HG02678 (cell line): ENCODE data around the gene RNF31.

ENCODE experiments used
- ATAC-seq: cut with Tn5 transposase; IDR thresholded peaks from one replicate; pipeline ENCODE4 v1.9.1; 2021; ENCODE audit warnings: mild to moderate bottlenecking, moderate library complexity; ENCODE audit not compliant: unreplicated experiment

The RNF31 gene

DNA sequence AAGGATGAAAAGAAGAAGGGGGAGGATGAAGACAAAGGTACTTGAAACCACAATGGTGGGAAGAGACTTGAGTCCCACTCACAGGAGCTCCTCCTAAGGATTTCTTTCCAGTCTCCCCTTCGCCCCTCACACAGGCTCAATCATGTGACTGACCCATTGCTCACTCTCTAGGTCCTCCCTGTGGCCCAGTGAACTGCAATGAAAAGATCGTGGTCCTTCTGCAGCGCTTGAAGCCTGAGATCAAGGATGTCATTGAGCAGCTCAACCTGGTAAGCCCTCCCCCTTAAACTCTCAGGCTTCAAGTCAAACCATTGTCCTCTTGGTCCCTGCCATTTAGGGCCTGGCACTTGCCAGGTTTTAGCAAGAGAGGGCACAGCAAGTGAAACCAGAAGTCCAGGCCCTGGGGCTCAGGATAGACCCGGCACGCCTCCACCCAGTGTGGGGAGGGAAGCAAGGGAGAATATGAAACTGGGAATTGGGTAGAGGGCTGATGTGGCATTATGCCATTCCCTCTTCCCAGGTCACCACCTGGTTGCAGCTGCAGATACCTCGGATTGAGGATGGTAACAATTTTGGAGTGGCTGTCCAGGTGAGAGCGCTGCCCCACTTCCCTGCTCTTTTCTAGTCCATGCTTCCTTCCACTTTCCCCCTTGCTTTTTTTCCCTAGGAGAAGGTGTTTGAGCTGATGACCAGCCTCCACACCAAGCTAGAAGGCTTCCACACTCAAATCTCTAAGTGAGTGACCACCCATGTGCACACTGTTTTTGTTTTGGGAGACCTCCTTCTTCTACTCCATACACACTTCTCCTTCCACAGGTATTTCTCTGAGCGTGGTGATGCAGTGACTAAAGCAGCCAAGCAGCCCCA lies 9.5 kb upstream of the RNF31 start:
- ATAC-seq: no peak

DNA sequence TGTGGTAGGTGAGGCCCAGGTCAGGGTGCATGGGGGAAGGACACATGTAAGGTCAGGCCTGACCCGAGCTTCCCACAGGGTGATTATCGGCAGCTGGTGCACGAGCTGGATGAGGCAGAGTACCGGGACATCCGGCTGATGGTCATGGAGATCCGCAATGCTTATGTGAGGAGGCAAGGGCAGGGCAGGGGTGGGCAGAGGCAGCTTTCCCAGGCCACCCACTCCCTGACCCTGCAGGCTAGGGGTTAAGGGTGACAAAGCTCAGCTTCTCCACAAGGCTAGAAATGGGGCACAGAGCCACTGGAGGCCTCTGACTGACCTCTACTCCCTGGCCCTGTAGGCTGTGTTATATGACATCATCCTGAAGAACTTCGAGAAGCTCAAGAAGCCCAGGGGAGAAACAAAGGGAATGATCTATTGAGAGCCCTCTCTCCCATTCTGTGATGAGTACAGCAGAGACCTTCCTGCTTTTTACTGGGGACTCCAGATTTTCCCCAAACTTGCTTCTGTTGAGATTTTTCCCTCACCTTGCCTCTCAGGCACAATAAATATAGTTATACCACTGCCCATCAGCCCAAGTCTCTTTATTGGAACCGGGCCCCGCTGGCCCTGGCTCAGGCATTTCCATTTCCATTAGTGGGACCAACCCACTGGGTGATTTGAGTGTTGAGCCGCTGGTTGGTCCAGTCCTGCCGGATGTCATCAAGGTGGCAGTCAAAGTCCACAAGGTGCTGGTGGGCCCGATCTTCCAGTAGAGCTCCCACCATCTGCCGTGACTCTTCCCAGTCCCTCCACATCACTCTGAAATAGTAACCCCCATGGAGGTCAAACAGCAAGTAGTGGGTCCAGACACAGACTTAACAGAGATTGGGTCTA lies 8.7 kb upstream of the RNF31 start:
- no peak for ATAC-seq

DNA sequence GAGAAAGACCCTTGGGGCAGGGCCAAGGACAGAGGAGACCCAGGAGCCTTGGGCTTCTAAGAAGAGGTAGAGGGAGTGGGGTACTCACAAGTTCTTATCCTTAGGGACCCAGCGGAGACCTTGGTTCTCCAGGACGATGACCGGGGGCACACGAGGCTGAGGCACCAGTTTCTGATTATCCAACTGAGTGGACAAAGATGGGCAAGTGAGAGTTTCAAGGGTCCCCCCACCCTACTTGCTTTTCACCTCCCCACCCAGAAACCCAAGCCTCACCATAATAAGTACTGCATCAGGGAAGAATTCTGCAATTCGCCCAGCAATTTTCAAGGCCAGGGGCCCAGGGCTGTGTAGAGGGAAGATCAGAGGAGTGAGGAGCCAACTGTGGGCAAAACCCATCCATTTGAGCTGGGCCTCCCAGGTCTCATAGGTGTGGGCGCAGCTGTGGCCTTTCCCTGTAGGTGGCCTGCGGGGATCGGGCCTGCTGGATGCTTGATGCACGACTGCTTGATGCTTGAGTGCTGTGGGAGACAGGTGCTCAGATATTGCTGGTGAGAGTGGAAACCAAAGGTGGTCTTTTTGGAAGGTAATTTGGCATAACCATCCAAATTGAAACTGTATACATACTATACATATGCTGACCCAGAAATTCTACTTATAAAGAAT lies 7.9 kb upstream of the RNF31 start:
- ATAC-seq: no peak

DNA sequence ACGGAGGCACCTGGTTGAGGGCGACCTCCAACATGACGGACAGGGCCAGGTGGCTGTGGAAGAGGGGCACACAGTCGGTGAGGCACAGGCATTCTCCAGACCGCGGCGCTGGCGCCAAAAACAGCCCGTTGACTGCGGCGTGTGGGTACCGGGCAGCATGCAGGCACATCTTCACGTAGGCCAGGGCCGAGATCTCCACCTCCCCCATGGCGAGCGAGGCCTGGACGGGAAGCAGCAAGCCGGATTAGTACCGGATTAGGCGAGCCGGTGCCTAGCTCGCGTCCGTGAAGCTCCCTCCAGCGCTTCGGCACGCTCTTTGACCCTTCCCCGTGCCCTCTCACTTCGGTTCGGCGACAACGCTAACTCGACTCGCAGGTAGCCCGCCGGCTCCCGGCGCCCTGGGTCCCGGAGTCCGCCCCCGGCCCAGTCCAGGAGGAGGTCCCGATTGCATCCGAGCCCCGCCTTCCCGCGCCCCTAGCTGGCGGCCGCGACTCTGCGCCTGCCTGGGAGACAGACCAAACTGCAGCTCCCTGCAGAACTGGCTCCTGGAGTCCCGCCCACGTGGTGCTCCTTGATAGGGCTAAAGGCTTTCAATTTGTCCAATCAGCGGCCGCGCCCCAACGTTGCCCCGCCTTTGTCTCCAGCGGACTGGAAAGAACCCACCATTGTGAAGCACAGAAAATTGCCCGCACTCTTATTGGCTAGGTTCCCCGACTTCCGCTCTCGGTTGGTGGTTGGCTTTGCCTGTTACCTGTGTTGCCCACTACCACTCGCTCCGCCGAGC lies 6.0 kb upstream of the RNF31 start, which contains the start of gene EMC9:
EMC9 (minus strand) TSS at position 495 of the 784 bp plus-strand sequence; CDS start at position 208, 287 bp downstream.
- peak; percentile 88 for ATAC-seq

DNA sequence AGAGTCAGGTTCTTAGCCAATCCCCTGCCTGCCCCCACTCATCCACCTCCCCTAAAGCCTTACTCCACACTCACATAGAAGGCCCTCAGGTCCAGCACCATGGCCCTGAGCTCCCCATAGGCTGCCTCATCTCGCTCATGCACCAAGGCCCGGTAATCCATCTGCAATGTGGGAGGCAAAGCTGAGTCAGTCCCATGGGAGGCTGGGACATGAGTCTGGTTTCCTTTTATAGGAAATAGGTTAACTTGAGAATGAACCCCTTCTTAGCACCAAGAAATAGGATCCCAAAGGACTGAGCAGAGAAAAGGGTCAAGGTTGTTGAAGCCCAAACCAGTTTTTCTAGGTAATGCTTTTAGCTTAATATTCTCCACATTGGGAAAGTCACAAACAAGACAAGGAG lies 3.8 kb upstream of the RNF31 start:
- ATAC-seq: no peak

DNA sequence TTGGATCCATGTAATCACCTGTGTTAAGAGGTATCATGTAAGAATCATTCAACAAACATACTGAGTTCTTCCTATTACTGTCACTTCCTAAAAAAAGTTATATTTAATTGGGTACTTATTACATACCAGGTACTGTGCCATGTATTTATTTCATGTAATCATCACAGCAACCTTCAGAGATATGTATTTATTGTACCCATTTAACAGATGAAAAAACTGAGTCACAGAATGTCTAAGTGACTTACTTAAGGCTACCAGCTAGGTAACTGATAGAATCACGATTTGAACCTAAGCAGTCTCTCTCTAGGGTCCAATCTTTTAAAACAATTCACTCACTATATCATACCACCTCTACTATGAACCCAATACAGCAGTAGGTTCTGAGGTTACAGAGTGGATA lies 2.8 kb upstream of the RNF31 start:
- no peak for ATAC-seq

DNA sequence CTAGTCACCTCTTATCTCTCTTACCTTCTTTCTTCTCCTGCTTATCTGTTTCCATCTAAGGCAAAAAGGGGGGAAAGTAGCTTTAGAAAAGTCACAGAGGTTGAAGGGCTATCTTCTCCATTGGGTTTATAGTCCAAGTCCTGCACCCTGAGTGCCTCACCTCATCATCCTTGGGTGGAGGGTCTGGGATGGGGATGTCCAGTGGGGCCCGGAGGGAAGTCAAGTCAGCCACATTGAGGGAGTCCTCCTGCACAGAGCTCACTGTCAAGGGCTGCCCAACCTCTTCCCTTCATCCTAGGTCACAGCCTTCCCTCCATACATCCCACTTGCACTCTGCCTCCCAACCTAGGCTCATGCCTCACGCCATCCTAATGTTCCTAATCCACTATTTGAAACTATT lies 2.1 kb upstream of the RNF31 start:
- no peak for ATAC-seq

DNA sequence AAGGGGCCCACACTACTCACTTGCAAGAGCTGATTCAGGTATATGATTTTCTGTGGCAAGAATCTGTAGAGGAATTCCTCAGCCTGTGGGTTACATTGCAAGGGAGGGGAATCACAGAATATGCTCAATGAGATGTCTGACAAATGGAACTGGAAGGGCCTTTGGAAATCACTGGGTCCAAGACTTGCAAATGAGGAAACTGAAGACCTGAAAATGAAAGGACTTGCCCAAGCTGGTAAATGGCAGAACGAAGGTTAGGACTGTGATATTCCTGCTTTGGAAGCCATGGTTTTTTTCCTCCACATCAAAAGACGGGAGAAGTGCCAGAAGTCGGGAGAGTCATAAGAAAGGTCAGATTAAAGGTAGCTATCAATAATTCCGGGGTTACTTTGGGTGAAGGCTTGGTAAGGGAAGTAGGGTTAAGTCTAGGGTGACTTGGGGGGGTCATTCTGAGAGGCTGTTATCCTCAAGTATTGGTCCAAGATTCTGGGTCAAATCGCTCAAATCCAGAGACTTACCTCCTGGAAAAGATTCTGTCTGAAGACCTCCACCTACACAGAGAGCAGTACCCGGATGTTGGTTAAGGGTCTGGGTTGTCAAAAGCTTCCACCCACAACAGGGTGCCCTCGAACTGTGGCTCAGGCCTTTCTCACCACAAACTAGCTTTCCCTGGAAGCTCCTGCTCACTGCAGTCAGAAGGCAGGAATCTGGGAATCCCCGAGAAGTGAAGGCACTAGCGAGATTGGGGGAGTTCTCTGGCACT lies 1.4 kb upstream of the RNF31 start:
- no peak for ATAC-seq

DNA sequence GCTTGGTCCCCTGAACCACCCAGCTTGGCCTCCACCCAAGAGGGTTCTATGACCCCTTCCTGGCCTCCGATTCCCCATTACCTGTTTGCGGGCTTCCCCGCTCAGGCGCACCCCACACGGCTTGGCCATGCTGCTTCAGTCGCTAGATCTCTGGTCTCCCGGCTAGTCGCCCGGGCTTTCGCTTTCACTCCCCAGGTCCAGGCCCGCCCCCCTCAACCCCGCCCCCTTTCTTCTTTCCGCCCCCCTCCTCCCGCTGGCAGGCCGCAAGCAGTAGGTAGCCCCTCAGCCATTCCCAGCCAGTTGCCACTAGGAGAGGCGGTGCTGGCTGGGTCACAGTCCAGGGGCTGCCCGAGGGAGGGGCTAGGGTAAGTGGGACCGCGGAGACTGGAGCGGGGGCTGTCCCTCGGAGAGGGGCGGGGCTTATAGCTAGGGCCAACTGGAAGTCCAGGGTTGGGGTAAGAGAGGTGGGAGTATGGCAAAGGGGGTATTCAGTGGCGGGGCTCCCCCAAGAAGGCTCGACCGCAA lies 783 bp upstream of the RNF31 start, which contains the start of gene PSME2:
PSME2 (minus strand) TSS at position 158 of the 525 bp plus-strand sequence; CDS start at position 129, 29 bp downstream.
- peak; percentile 59 for ATAC-seq

DNA sequence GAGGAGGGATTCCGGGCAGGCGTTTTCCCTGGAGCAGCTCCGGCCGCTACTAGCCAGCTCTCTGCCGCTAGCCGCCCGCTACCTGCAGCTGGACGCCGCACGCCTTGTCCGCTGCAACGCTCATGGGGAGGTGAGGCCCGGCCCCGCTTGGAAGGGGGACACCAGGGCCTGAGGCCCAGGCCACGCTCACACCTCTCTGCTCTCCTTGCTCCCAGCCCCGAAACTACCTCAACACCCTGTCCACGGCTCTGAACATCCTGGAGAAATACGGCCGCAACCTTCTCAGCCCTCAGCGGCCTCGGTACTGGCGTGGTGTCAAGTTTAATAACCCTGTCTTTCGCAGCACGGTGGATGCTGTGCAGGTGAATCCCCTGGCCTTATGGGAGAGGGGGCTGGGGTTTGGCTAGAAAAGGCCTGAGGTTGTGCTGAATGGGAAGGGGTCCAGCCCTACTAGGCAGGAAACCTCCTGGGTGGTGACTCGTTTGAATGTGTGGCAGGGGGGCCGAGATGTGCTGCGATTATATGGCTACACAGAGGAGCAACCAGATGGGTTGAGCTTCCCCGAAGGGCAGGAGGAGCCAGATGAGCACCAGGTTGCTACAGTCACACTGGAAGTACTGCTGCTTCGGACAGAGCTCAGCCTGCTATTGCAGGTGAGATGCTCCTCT lies 597 bp downstream of the RNF31 start:
- no peak for ATAC-seq

DNA sequence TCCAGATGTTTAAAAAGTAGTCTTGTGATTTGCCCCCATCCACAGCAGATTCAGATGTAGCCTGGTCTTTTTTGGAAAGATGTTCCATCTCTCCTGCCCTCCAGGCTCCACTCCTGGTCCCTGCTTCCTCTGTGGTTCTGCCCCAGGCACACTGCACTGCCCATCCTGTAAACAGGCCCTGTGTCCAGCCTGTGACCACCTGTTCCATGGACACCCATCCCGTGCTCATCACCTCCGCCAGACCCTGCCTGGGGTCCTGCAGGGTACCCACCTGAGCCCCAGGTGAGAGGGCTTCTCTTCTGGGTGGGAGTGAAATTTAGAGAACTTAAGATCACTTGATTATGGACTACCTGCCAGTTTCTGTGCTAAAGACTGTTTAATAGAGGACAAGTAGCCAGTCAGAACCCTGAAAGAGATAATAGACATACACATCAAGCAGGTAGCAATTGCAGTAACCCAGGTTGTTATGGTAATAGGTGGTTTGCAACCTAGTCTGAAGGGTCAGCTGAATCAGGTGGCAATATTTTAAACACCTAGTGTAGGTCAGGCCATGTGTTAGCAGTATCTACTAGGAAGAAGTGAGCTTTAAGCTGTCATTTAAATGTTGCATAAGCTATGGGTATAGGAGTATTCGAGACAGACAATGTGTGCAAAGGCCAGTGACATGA lies 2.1 kb downstream of the RNF31 start:
- ATAC-seq: no peak

DNA sequence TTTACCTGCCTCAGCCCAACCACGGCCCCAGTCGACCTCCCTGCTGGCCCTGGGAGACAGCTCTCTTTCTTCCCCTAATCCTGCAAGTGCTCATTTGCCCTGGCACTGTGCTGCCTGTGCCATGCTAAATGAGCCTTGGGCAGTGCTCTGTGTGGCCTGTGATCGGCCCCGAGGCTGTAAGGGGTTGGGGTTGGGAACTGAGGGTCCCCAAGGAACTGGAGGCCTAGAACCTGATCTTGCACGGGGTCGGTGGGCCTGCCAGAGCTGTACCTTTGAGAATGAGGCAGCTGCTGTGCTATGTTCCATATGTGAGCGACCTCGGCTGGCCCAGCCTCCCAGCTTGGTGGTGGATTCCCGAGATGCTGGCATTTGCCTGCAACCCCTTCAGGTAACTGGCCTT lies 2.8 kb downstream of the RNF31 start:
- no peak for ATAC-seq

DNA sequence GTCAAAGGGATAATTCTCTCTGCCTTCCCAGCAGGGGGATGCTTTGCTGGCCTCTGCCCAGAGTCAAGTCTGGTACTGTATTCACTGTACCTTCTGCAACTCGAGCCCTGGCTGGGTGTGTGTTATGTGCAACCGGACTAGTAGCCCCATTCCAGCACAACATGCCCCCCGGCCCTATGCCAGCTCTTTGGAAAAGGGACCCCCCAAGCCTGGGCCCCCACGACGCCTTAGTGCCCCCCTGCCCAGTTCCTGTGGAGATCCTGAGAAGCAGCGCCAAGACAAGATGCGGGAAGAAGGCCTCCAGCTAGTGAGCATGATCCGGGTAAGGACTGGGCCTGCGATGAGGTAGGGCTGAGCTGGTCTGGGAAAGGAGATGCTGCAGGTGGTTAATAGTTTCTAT lies 3.3 kb downstream of the RNF31 start:
- ATAC-seq: no peak

DNA sequence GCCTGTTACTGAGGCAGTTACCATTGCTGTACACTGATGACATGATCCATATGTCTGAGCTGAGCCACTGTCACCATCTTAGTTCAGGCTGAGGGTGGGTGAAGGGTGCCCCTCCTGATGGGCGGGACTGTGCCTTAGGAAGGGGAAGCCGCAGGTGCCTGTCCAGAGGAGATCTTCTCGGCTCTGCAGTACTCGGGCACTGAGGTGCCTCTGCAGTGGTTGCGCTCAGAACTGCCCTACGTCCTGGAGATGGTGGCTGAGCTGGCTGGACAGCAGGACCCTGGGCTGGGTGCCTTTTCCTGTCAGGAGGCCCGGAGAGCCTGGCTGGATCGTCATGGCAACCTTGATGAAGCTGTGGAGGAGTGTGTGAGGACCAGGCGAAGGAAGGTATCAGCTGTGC lies 3.7 kb downstream of the RNF31 start:
- no peak for ATAC-seq

DNA sequence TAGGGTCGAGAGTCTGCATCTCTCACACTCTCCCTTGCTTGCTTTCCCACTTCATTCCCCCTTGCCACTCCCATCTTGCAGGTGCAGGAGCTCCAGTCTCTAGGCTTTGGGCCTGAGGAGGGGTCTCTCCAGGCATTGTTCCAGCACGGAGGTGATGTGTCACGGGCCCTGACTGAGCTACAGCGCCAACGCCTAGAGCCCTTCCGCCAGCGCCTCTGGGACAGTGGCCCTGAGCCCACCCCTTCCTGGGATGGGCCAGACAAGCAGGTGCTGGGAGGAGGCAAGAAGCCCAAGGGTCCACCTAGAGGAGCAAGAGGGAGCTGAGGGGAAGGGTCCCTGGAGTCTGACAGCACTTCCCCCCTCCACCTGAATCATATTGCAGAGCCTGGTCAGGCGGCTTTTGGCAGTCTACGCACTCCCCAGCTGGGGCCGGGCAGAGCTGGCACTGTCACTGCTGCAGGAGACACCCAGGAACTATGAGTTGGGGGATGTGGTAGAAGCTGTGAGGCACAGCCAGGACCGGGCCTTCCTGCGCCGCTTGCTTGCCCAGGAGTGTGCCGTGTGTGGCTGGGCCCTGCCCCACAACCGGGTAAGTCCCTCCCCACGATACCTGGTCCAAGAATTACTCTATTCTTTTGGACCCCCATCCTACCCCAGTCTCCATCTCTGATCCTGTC lies 4.2 kb downstream of the RNF31 start:
- no peak for ATAC-seq

DNA sequence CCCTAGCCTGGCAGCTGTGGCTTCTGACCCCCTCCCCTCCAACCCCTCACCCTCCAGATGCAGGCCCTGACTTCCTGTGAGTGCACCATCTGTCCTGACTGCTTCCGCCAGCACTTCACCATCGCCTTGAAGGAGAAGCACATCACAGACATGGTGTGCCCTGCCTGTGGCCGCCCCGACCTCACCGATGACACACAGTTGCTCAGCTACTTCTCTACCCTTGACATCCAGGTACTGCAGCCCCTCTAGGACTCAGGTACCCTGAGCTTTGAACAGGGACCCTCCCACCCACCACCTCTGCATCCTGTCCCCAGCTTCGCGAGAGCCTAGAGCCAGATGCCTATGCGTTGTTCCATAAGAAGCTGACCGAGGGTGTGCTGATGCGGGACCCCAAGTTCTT lies 7.8 kb downstream of the RNF31 start:
- ATAC-seq: no peak

DNA sequence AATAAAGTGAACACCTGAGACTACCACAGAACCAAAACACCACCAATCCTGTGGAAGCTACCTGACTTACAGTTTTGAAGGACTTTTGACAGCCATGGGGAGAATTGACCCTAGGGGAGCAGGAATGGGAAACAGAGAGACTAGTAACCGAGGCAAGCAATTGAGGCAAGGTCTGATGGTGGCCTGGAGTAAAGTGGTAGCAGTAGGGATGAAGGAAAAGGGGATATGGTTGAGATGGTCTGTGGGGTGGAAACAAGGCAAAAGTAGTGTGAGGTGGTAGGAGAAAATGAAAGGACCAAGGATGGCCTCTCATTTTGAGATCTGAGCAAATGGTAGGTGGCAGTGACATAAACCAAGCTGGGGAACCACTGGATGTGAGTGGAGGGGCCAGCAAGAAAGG lies 9.5 kb downstream of the RNF31 start:
- ATAC-seq: no peak

DNA sequence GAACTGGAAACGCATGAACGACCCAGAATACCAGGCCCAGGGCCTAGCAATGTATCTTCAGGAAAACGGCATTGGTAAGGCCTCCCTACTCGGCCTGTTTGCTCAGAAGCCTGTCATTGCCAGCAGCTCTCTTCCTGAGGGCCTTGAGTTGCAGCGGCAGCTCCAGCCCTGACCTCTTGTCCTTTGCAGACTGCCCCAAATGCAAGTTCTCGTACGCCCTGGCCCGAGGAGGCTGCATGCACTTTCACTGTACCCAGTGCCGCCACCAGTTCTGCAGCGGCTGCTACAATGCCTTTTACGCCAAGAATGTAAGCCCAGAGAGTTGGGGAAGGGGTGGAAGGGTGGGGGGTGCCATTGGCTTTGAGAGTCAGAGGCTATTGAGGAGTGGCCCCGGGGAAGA lies 10.0 kb downstream of the RNF31 start:
- ATAC-seq: no peak
